ENCODE measurements around the gene CHRNB1. TPM values are rescaled to one million over a fixed set of nuclear protein-coding genes. Genes with fewer than 3 reads are reported as not detected.

The CHRNB1 gene
- total RNA-seq, 1 donor from 2014 or later = 10.0 TPM

- DNase-seq (ENCODE audit: low spot score) = no peak
These were observed 7.4 kb upstream of the CHRNB1 start for GRCh38 chr17:7437369-7437863.

- DNase-seq (ENCODE audit: low spot score) = peak; percentile 53
These were observed 6.8 kb upstream of the CHRNB1 start for GRCh38 chr17:7437950-7438614.

- DNase-seq (ENCODE audit: low spot score) = no peak
These were observed 6.0 kb upstream of the CHRNB1 start for GRCh38 chr17:7438656-7439460.

GRCh38 chr17:7439462-7440112 is 5.3 kb upstream of the CHRNB1 start, which contains the start of gene FGF11:
Gene FGF11 (plus strand): TSS chr17:7439512. CDS start chr17:7439621, 109 bp downstream.
- no peak for DNase-seq (ENCODE audit: low spot score)

GRCh38 chr17:7440113-7440833 is 4.6 kb upstream of the CHRNB1 start:
- DNase-seq (ENCODE audit: low spot score) = peak; percentile 39

GRCh38 chr17:7440834-7441195 is 4.0 kb upstream of the CHRNB1 start:
- no peak for DNase-seq (ENCODE audit: low spot score)

GRCh38 chr17:7441266-7441665 is 3.6 kb upstream of the CHRNB1 start:
- DNase-seq (ENCODE audit: low spot score) = no peak

- no peak for DNase-seq (ENCODE audit: low spot score)
These were observed 2.7 kb upstream of the CHRNB1 start for GRCh38 chr17:7442142-7442541.

- no peak for DNase-seq (ENCODE audit: low spot score)
These were observed 1.1 kb upstream of the CHRNB1 start for GRCh38 chr17:7443499-7444485.

GRCh38 chr17:7445619-7445968 is 733 bp downstream of the CHRNB1 start:
- peak; percentile 42 for DNase-seq (ENCODE audit: low spot score)

GRCh38 chr17:7448461-7448860 is 3.6 kb downstream of the CHRNB1 start:
- DNase-seq (ENCODE audit: low spot score) = no peak

- no peak for DNase-seq (ENCODE audit: low spot score)
These were observed 15.2 kb downstream of the CHRNB1 start for GRCh38 chr17:7459961-7460545.

- no peak for DNase-seq (ENCODE audit: low spot score)
These were observed 16.2 kb downstream of the CHRNB1 start for GRCh38 chr17:7460850-7461660.

GRCh38 chr17:7462474-7463371 is 17.9 kb downstream of the CHRNB1 start:
- DNase-seq (ENCODE audit: low spot score) = no peak

GRCh38 chr17:7463372-7463846 is 18.5 kb downstream of the CHRNB1 start:
- DNase-seq (ENCODE audit: low spot score) = no peak

- no peak for DNase-seq (ENCODE audit: low spot score)
These were observed 19.2 kb downstream of the CHRNB1 start for GRCh38 chr17:7464081-7464480.

GRCh38 chr17:7465597-7466275 is 20.9 kb downstream of the CHRNB1 start:
- no peak for DNase-seq (ENCODE audit: low spot score)

GRCh38 chr17:7466318-7466638 is 21.4 kb downstream of the CHRNB1 start:
- DNase-seq (ENCODE audit: low spot score) = no peak

Measured in mucosa of gallbladder (tissue), 1 donor.